Measurements from ENCODE around the gene GATB.

GATB gene

DNA sequence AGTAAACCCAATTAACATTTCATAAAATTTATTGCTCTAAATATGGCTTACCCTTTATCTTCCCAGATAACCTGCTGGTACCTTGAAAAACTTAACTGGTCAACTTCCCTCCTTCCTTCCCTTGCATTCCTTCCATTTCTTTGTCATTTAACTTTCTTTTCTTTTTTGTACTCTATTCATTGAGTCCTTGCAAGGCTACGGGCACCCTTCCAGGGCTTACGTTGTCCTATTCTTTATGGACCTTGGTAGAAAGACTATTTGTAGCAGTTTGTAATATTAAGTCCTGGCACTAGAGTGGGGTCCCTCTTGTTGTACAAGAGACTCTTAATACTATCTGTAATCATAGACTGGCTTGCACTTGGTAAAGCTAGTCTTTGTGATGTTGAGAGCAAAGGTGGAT is 8.0 kb upstream of the GATB start:
- Histone ChIP-seq H3K36me3 (ENCODE audit: control insufficient read depth, insufficient read depth, low read length) (no peaks in the 10 kb centered on the region), H3K27me3 (replicated peaks; ENCODE audit: control insufficient read depth, insufficient read depth, low read length, poor library complexity, severe bottlenecking) (peaks cover 3% of the 10 kb centered on the region), H3K27ac (ENCODE audit: insufficient read depth, low read length, poor library complexity, severe bottlenecking) (no peak overlapping the region), H3K9me3 (ENCODE audit: control insufficient read depth, low read length) (no peaks in the 10 kb centered on the region), H3K4me3 (ENCODE audit: insufficient read depth, low read depth, low read length, poor library complexity, severe bottlenecking) (no peak overlapping the region), H3K4me1 (ENCODE audit: control insufficient read depth, insufficient read depth, low read length, poor library complexity, severe bottlenecking) (no peaks in the 10 kb centered on the region)
- DNase-seq = no peak

DNA sequence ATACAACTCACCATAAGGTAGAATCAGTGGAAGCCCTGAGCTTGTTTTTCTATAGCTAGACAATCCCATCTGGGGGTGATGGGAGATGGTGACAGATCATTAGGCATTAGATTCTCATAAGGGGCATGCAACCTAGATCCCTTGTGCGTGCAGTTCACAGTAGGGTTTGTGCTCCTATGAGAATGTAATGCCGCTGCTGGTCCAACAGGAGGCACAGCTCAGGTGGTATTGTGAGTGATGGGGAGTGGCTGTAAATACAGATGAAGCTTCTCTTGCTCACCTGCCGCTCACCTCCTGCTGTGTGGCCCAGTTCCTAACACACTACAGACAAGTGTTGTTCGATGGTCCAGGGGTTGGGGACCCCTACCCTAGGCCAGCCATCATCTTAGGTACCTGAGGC is 5.9 kb upstream of the GATB start:
- Histone ChIP-seq H3K27ac (ENCODE audit: insufficient read depth, low read length, poor library complexity, severe bottlenecking) (no peak overlapping the region), H3K4me1 (ENCODE audit: control insufficient read depth, insufficient read depth, low read length, poor library complexity, severe bottlenecking) (no peaks in the 10 kb centered on the region), H3K27me3 (replicated peaks; ENCODE audit: control insufficient read depth, insufficient read depth, low read length, poor library complexity, severe bottlenecking) (no peaks in the 10 kb centered on the region), H3K4me3 (ENCODE audit: insufficient read depth, low read depth, low read length, poor library complexity, severe bottlenecking) (no peak overlapping the region), H3K9me3 (ENCODE audit: control insufficient read depth, low read length) (no peaks in the 10 kb centered on the region), H3K36me3 (ENCODE audit: control insufficient read depth, insufficient read depth, low read length) (no peaks in the 10 kb centered on the region)
- no peak for DNase-seq

GRCh38 chr4:151760002-151760401 is 805 bp downstream of the GATB start:
- H3K4me3 ChIP-seq (ENCODE audit: insufficient read depth, low read depth, low read length, poor library complexity, severe bottlenecking) = peak overlapping the region; percentile 71
- H3K27ac ChIP-seq (ENCODE audit: insufficient read depth, low read length, poor library complexity, severe bottlenecking) = no peak overlapping the region

DNA sequence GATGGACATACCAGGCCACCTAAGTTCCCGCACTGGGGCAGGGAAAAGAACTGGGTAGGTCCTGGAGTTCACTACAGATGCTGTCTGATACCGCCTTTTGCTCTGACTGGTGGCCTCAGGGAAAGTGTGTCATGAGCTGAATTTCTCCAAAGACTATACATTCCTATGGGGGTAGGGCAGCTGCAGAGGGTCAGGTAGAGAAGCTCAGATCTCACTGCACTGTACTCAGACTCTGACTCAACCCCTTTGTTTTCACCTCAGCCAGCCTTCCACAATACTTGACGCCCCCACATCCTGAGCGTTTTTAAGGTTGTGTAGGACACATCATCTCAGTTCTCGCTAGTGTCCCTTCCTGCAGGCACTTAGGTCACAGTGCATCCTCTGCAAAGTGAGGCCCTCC is 7.8 kb downstream of the GATB start:
- no peaks in the 10 kb centered on the region for H3K27me3 ChIP-seq (replicated peaks; ENCODE audit: control insufficient read depth, insufficient read depth, low read length, poor library complexity, severe bottlenecking)
- no peaks in the 10 kb centered on the region for H3K4me1 ChIP-seq (ENCODE audit: control insufficient read depth, insufficient read depth, low read length, poor library complexity, severe bottlenecking)
- H3K9me3 ChIP-seq (ENCODE audit: control insufficient read depth, low read length) = no peaks in the 10 kb centered on the region
- no peak overlapping the region for H3K27ac ChIP-seq (ENCODE audit: insufficient read depth, low read length, poor library complexity, severe bottlenecking)
- no peak for DNase-seq
- H3K4me3 ChIP-seq (ENCODE audit: insufficient read depth, low read depth, low read length, poor library complexity, severe bottlenecking) = no peak overlapping the region
- peaks cover 11% of the 10 kb centered on the region for H3K36me3 ChIP-seq (ENCODE audit: control insufficient read depth, insufficient read depth, low read length)

More at GRCh38 chr4:151760002-151760401, 805 bp downstream of the GATB start:
- Histone ChIP-seq H3K36me3 (ENCODE audit: control insufficient read depth, insufficient read depth, low read length) (peaks cover 11% of the 10 kb centered on the region), H3K4me1 (ENCODE audit: control insufficient read depth, insufficient read depth, low read length, poor library complexity, severe bottlenecking) (peaks cover 12% of the 10 kb centered on the region), H3K9me3 (ENCODE audit: control insufficient read depth, low read length) (no peaks in the 10 kb centered on the region), H3K27me3 (replicated peaks; ENCODE audit: control insufficient read depth, insufficient read depth, low read length, poor library complexity, severe bottlenecking) (no peaks in the 10 kb centered on the region)
- DNase-seq = no peak

DNA sequence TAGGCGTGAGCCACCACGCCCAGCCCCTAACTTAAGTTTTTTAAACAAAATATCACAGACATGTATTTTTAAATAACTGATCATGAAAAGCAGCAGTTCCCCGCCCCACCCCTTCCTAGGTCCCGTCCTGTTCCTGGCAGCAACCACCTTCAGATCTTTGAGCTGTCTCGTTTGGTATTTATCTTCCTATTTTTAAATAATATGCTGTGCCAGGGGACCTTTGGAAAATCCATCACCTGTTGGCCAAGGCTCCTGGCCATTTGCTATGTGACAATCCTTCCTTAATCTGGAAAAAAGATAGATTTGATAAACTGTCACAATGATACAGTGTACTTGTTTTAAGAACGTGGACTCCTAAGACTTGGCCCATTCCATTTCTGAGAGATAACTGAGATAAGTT is 10.7 kb downstream of the GATB start:
- no peak for DNase-seq
- H3K27me3 ChIP-seq (replicated peaks; ENCODE audit: control insufficient read depth, insufficient read depth, low read length, poor library complexity, severe bottlenecking) = no peaks in the 10 kb centered on the region
- no peaks in the 10 kb centered on the region for H3K36me3 ChIP-seq (ENCODE audit: control insufficient read depth, insufficient read depth, low read length)

GRCh38 chr4:151745481-151746231 is 15.2 kb downstream of the GATB start:
- Histone ChIP-seq H3K27ac (ENCODE audit: insufficient read depth, low read length, poor library complexity, severe bottlenecking) (no peak overlapping the region), H3K4me1 (ENCODE audit: control insufficient read depth, insufficient read depth, low read length, poor library complexity, severe bottlenecking) (no peaks in the 10 kb centered on the region), H3K9me3 (ENCODE audit: control insufficient read depth, low read length) (no peaks in the 10 kb centered on the region), H3K36me3 (ENCODE audit: control insufficient read depth, insufficient read depth, low read length) (no peaks in the 10 kb centered on the region), H3K4me3 (ENCODE audit: insufficient read depth, low read depth, low read length, poor library complexity, severe bottlenecking) (no peak overlapping the region), H3K27me3 (replicated peaks; ENCODE audit: control insufficient read depth, insufficient read depth, low read length, poor library complexity, severe bottlenecking) (no peaks in the 10 kb centered on the region)
- no peak for DNase-seq

More for the DNA sequence above, 10.7 kb downstream of the GATB start:
- no peak overlapping the region for H3K4me3 ChIP-seq (ENCODE audit: insufficient read depth, low read depth, low read length, poor library complexity, severe bottlenecking)
- H3K27ac ChIP-seq (ENCODE audit: insufficient read depth, low read length, poor library complexity, severe bottlenecking) = no peak overlapping the region
- no peaks in the 10 kb centered on the region for H3K9me3 ChIP-seq (ENCODE audit: control insufficient read depth, low read length)
- H3K4me1 ChIP-seq (ENCODE audit: control insufficient read depth, insufficient read depth, low read length, poor library complexity, severe bottlenecking) = no peaks in the 10 kb centered on the region

- Histone ChIP-seq H3K27me3 (replicated peaks; ENCODE audit: control insufficient read depth, insufficient read depth, low read length, poor library complexity, severe bottlenecking) (no peaks in the 10 kb centered on the region), H3K36me3 (ENCODE audit: control insufficient read depth, insufficient read depth, low read length) (no peaks in the 10 kb centered on the region), H3K4me1 (ENCODE audit: control insufficient read depth, insufficient read depth, low read length, poor library complexity, severe bottlenecking) (no peaks in the 10 kb centered on the region), H3K27ac (ENCODE audit: insufficient read depth, low read length, poor library complexity, severe bottlenecking) (no peak overlapping the region), H3K9me3 (ENCODE audit: control insufficient read depth, low read length) (no peaks in the 10 kb centered on the region), H3K4me3 (ENCODE audit: insufficient read depth, low read depth, low read length, poor library complexity, severe bottlenecking) (no peak overlapping the region)
- DNase-seq = no peak
Measured at GRCh38 chr4:151744614-151745013, 16.2 kb downstream of the GATB start.

GRCh38 chr4:151743894-151744293 is 16.9 kb downstream of the GATB start:
- Histone ChIP-seq H3K36me3 (ENCODE audit: control insufficient read depth, insufficient read depth, low read length) (peaks cover 4% of the 10 kb centered on the region), H3K4me1 (ENCODE audit: control insufficient read depth, insufficient read depth, low read length, poor library complexity, severe bottlenecking) (no peaks in the 10 kb centered on the region), H3K27me3 (replicated peaks; ENCODE audit: control insufficient read depth, insufficient read depth, low read length, poor library complexity, severe bottlenecking) (no peaks in the 10 kb centered on the region), H3K4me3 (ENCODE audit: insufficient read depth, low read depth, low read length, poor library complexity, severe bottlenecking) (no peak overlapping the region), H3K27ac (ENCODE audit: insufficient read depth, low read length, poor library complexity, severe bottlenecking) (no peak overlapping the region), H3K9me3 (ENCODE audit: control insufficient read depth, low read length) (no peaks in the 10 kb centered on the region)
- DNase-seq = no peak

DNA sequence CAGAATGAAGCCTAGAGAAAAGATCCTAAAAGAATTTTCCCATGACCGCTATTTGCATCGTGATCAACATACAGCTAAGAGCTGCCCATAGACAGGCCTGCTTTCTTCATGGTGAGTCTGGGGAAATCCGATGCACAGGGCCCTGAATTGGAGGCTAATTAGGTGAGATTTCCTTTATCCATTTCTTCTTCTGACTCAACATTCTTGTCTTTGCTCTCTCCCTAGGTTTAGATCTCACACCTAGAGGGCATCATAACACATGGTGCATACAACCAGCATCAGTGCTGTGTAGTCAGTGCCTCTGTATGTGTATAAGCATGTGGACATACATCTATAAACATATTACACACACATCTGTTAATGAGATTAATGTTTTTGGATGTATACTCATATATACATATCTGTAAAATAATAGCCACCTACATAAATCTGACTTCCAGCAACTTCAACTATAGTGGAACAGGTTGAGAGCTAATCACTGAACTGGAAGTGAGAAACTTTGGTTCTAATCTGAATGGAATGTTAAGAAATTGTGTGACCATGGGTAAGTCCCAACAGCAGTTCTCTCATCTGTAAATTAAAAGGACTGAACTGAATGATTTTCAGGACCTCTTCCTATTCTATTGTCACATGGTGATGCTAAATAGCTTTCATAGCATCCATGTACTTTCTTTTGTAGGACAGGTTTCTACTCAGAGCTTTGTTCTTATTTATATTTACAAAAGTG is 17.5 kb downstream of the GATB start:
- Histone ChIP-seq H3K4me1 (ENCODE audit: control insufficient read depth, insufficient read depth, low read length, poor library complexity, severe bottlenecking) (no peaks in the 10 kb centered on the region), H3K27me3 (replicated peaks; ENCODE audit: control insufficient read depth, insufficient read depth, low read length, poor library complexity, severe bottlenecking) (no peaks in the 10 kb centered on the region), H3K36me3 (ENCODE audit: control insufficient read depth, insufficient read depth, low read length) (peaks cover 7% of the 10 kb centered on the region), H3K9me3 (ENCODE audit: control insufficient read depth, low read length) (no peaks in the 10 kb centered on the region), H3K27ac (ENCODE audit: insufficient read depth, low read length, poor library complexity, severe bottlenecking) (no peak overlapping the region), H3K4me3 (ENCODE audit: insufficient read depth, low read depth, low read length, poor library complexity, severe bottlenecking) (no peak overlapping the region)
- DNase-seq = no peak

DNA sequence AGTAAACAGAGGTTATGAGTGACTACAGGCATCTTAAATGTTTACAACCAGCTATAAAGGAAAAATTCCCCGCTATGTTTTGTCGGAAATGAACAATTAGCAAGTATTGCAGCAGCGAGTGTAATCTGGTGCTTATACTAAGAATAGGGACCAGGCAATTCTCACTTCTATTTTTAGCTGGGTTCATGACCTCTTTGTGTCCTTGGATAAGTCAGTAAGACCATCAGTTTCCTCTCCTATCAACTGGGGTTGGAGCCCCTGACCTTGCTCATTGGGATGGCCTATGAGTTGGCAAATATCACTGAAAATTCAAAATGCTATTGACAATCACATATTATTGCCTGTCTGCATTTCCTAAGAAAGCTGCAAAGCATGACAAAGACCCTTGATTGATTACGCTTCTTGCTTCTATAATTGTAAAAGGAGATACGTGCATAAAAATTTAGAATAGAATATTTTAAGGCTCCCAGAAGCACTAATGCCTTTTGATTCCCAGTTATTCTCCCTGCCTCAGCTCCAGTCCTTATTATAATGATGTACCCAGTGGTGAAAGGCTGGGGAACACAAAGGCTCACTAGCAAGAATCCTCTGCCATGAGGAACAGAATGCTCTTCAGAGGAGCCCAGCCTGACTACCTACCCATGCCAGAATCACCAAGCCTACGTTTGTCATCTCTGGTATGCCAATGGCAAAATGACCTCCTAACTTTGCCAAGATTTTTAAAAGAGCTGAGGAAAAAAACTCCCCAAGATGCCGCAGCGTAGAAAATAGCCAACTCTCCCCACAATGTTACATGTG is 21.9 kb downstream of the GATB start:
- H3K27ac ChIP-seq (ENCODE audit: insufficient read depth, low read length, poor library complexity, severe bottlenecking) = no peak overlapping the region
- no peak overlapping the region for H3K4me3 ChIP-seq (ENCODE audit: insufficient read depth, low read depth, low read length, poor library complexity, severe bottlenecking)
- peaks cover 11% of the 10 kb centered on the region for H3K36me3 ChIP-seq (ENCODE audit: control insufficient read depth, insufficient read depth, low read length)
- no peaks in the 10 kb centered on the region for H3K4me1 ChIP-seq (ENCODE audit: control insufficient read depth, insufficient read depth, low read length, poor library complexity, severe bottlenecking)
- H3K27me3 ChIP-seq (replicated peaks; ENCODE audit: control insufficient read depth, insufficient read depth, low read length, poor library complexity, severe bottlenecking) = no peaks in the 10 kb centered on the region
- peaks cover 10% of the 10 kb centered on the region for H3K9me3 ChIP-seq (ENCODE audit: control insufficient read depth, low read length)
- no peak for DNase-seq
